GM19035 (cell line): ENCODE data around the gene ZBED3.

Experiments
- ATAC-seq: cut with Tn5 transposase; IDR thresholded peaks from one replicate; pipeline ENCODE4 v1.9.1; 2021; ENCODE audit not compliant: unreplicated experiment

ZBED3 gene

DNA sequence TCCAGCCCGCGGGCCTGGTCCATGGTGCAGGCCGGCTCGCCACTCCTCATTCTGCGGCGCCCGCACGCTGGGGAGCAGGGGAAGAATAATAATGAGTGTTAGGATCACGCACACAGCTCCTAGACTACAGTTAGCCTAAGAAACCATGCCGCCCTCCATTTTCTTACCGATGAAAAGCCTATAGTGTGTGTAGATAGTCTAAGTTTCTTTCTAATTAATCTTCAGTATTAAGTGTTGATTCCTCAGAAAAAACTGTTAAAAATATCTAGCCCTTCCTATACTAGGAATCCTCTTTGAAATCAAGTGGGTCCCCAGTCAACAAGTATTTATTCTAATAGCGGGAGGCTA is 9.3 kb downstream of the ZBED3 start:
- ATAC-seq: peak; percentile 5

DNA sequence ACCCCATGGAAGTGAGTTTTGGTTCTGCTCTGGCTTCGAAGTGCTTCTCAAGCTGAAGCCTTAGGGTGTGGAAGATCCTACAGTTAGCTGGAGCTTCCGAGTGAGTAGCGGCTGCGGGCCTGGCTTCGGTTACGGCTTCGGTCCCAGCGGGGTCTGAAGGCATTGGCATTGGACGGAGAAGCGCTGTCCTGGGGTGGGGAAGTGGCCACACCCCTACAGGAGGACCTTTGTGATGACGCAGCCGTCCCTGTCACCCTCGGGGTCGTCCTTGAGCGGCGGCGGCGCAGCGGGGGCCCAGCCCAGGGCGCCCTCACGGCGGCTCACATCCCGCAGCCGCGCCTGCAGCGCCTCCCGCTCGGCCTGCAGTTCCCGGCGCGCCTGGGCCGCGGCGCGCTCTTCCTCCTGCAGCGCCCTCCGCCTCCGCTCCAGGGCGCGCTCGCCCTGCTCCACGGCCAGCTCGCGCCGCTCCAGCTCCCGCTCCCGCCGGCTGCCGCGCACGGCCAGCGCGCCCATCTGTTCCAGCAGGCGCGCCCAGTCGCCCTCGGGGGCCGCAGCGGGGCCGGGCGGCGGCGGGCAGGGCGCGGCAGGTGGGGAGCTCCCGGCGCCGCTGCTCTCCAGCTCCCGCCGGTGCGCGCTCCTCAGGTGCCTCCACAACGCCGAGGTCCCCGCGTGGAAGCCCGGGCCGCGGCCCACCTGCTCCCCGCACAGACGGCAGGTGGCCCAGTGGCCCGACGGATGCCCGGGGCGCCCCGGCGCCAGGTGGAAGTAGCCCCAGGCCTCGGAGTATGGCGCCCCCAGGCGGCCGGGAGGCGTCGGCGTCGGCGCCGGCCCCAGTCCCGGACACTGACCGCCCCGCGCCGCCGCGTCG is 9.9 kb downstream of the ZBED3 start:
- ATAC-seq: peak; percentile 86

DNA sequence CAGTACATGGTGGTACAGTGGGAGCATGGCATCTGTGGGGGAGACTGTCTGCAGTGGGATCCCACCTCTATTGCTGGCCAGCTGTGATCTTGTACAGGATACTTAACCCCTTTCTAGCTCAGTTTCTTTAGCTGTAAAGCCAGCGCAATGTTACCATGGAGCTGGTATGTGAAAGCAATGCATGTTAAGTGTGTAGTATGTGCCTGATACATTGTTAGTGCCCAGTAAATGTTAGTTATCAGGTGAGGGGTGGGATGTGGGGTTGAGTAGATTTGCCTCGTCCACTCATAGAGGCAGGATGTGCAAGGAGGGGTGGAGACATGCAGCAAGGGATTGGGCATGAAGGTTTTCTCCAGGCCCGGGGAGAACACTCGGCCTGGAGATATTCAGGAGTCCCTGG is 12.3 kb downstream of the ZBED3 start:
- no peak for ATAC-seq

DNA sequence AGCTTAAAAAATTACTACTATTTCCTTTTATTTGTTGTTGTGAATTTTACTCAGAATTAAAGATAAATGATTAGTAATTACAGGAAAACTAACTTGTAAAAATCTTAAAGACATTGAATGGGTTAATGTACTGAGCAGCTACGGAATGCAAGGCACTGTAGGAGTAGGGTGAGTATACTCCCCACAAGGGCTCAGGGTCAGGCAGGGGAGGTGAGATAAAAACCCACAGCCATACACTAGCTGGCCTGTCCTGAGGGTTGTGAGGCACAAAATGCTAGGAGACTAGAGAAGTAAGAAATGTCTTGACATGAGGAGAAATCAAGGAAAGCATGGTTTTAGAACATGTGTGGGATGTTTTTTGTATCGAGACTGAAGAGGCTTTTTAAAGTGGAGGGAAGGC is 13.4 kb downstream of the ZBED3 start:
- no peak for ATAC-seq

- no peak for ATAC-seq
Observed at GRCh38 chr5:77066823-77067442, 20.2 kb downstream of the ZBED3 start.

DNA sequence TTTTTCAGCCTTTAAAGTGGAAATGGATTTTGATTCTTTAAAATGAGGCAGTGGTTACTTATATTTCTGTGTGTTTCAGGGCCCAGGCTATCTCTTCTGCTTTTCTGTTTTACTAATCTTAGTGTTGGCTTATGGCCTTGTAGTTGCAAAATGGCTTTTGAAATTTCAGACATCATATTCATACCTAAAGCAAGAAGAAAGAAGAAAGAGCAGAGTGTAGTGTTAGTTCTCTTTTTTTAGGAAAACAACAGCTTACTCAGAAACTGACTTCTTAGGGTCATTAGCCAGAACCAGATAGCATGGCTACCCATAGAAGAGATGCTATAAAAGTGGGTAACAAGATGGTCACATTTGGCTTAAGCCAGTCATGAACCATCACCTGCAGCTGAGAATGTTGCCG is 20.9 kb downstream of the ZBED3 start:
- no peak for ATAC-seq

DNA sequence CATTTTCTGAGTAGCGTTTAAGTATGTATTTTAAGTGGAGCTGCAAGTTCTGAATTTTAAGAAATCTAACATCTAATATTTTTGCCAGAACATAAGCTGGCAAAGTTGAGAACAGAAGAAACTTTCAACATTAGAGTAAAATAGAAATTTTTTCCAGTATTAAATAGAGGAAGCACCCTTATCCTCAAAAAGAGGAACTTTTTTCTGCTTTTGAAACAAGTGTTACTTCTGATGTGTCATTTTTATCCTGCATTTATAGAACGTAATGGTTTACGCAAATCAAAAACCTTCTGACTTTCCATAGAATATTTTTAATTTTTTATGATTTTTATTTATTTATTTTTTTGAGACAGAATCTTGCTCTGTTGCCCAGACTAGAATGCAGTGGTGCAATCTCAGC is 21.8 kb downstream of the ZBED3 start:
- ATAC-seq: no peak

GRCh38 chr5:77064040-77064439 is 23.0 kb downstream of the ZBED3 start:
- ATAC-seq: no peak

DNA sequence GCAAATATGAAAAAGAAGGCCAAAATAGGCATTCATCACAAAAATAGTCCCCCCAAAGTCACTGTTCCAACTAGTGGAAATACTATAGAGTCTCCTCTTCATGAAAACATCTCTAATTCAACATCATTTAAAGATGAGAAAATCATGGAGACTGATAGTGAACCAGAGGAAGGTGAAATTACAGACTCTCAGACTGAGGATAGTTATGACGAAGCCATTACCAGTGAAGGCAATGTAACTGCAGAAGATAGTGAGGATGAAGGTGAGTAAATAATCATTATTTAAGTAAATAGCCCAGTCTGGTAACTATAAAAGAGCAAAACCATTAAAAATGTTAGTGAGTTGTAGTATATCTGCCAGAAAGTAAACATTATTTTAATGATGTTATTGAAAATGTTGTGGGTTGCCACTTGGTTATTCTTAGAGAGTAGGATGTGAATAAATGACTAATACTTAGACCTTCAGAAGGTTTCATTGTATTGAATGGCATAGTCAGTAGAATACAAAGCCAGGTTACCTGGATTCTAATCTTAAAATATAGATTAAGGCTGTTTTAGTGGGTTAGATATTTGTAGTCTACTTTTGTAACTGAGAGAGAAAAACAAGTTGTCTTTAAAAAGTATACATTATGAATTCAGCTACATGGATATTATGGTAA is 40.5 kb downstream of the ZBED3 start:
- ATAC-seq: no peak

DNA sequence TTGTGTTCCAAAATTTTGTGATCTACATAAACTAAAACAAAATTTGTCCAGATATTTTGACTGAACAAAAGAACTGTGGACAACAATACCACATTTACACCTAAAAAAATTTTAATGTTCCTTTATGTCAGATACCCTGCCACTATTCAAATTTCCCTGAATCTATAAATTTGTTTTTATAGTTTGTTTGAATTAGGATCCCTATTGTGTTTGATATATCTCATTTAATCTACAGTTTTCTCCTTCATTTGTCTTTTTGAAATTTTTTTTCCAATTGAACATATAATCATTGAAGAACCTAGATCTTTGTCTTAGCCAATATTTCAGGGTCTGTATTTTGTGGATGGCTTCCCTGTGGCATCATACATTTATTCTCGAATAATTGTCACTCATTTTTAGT is 51.1 kb downstream of the ZBED3 start:
- no peak for ATAC-seq

DNA sequence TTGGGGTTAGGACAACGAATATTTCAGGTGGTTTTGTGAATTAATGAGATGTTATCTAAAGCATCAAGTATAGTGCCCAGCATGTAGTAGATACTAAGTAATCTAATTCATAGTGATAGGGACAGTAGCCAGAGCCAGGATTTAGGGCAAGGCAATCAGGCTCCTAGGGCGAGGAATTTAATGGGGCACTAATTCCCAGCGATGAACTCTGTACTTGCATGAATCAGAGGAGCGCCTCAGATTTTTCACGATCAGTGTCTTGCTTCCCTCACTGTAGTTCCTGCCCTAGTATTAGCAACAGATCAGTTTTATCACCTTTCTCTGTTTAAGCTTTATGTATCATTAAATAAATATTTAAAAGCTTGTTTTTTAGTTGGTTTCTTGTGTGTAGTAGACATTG is 53.7 kb downstream of the ZBED3 start:
- no peak for ATAC-seq

DNA sequence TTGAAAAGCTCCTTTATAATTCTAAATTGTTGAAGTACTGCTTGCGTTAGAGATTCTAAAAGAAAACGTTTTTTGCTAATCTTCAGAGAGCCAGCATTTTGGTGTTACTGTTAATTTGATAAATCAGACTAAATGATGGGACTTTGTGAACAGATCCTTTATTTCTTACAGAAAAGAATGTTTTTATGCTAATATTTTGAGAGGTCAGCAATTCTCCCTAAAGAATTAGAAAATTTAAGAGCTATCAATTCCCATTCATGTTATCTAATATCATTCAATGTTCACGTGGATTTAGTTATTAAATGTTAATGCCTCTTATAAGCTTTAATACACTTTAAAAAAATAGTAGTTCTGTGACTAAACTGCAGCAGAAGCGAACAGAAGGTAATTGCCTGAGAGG is 54.5 kb downstream of the ZBED3 start:
- ATAC-seq: no peak

GRCh38 chr5:77031891-77032290 is 55.2 kb downstream of the ZBED3 start:
- ATAC-seq: no peak

DNA sequence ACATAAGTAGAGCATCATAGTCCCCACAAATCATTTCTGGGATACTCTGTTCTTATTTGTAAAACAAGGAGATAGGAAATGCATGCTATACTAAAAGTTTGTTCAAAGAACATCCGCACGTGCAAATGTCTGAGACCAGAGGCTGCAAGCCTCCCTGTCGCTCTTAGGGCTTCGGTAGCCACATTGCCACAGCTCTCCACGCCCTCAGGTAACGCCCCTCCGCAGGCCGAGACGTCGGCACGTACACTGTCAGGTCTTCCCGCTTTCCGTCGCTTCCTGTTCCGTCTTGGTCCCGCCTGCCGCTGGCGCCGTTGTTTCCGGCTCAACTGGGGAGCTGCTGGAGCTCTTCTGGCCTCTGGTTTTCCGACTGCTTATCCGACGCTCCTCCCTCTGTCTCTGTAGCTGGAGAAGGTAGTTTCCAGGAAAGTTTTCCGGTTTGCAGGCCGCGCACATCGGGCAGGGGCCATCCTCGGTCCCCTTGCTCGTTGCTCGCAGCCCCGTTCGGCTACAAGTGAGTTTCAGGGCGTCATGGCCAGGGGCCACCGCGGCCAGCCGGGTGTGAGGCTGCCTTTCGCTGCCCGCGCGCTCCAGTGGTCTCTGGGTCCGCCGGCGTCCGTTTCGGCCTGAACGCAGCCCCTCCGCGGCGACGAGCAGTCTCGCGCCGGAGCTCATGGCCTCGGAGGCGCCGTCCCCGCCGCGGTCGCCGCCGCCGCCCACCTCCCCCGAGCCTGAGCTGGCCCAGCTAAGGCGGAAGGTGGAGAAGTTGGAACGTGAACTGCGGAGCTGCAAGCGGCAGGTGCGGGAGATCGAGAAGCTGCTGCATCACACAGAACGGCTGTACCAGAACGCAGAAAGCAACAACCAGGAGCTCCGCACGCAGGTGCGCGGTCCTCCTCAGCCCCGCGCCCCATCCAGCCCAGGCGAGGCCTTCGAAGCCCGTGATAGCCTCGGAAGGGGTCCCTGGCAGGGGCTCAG is 56.7 kb downstream of the ZBED3 start, which contains the start of gene AGGF1:
Gene AGGF1 (plus strand): TSS at position 308 of the 975 bp plus-strand sequence. CDS start 363 bp downstream, at position 671.
- peak; percentile 96 for ATAC-seq

DNA sequence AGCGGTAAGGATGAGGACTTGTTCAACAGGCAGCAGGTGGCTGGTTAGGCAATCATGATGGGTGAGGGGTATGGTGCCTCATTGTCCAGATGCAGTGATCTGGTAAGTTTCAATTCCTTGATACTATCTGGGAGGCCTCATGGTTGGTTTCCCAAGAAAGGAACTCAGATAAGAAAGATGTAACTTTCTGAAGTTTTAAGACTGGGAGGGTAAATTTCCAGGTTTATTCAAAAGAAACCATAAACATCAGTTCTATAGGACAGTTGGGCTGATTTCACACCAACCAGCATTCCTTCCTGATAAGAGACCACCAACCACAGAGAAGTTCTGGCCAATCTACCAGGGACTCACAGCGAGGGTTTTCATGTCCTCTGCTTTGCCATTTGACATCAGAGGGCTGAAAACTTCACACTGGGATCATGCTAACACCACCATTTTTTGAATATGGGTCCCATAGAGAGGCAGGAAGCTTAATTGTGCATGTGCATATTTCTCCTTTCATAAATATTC is 57.7 kb downstream of the ZBED3 start:
- ATAC-seq: no peak

GRCh38 chr5:77028631-77029375 is 58.3 kb downstream of the ZBED3 start:
- ATAC-seq: no peak

DNA sequence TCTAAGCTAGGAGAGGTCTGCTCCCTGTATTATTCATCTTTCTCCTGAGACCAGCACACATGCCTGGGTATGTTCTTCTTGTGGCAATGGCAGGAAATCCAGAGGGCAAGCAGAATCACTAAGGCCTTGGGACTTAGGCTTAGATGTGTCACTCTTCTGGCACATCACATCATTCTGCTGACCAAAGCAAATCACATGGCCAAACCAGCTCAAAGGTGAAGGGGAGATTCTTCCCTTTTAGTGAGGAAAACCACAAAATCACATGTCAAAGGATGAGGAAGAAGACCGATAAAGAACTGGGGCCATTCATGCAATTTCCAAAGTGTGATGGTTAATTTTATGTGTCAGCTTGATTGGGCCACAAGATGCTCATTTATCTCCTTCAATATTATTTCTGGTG is 62.6 kb downstream of the ZBED3 start:
- no peak for ATAC-seq

GRCh38 chr5:77022511-77023417 is 64.3 kb downstream of the ZBED3 start:
- ATAC-seq: no peak
